Neural progenitor cell (in vitro differentiated cells): ENCODE results near the gene CCR2. TPM values are rescaled to one million over a fixed set of nuclear protein-coding genes. Genes with fewer than 3 reads are reported as not detected.

Source experiments
- DNase-seq: peaks from one replicate; pipeline ENCODE4 v3.0.0-alpha.2; 2016; ENCODE audit warnings: low spot score
- H2AFZ ChIP-seq: fragments of 200-600 bp; sonication (generic); replicated peaks from 2 replicates; pipeline ENCODE4 v1.6.1; 2016; ENCODE audit warnings: antibody characterized with exemption
- H3F3A ChIP-seq: fragments of 200-600 bp; sonication (generic); 2 replicates; pipeline ENCODE4 v1.6.1; 2016; ENCODE audit warnings: antibody characterized with exemption, low read depth
- H3K27ac ChIP-seq: fragments of 200-600 bp; sonication (generic); 2 replicates; pipeline ENCODE4 v1.5.1; 2016; ENCODE audit warnings: mild to moderate bottlenecking
- H3K27me3 ChIP-seq: fragments of 200-600 bp; sonication (generic); 2 replicates; pipeline ENCODE4 v1.6.1; 2016; ENCODE audit warnings: mild to moderate bottlenecking, moderate library complexity
- H3K36me3 ChIP-seq: fragments of 200-600 bp; sonication (generic); 2 replicates; pipeline ENCODE4 v1.5.1; 2016
- H3K4me1 ChIP-seq: fragments of 200-600 bp; sonication (generic); 2 replicates; pipeline ENCODE4 v1.6.1; 2016; ENCODE audit warnings: mixed run types
- H3K4me2 ChIP-seq: fragments of 200-600 bp; sonication (generic); 2 replicates; pipeline ENCODE4 v1.6.1; 2016
- H3K4me3 ChIP-seq: fragments of 200-600 bp; sonication (generic); 2 replicates; pipeline ENCODE4 v1.5.1; 2016
- H3K79me2 ChIP-seq: fragments of 200-600 bp; sonication (generic); 2 replicates; pipeline ENCODE4 v1.6.1; 2016; ENCODE audit warnings: low read depth
- H3K9ac ChIP-seq: fragments of 200-600 bp; sonication (generic); 2 replicates; pipeline ENCODE4 v1.6.1; 2016
- H3K9me3 ChIP-seq: fragments of 200-600 bp; sonication (generic); 2 replicates; pipeline ENCODE4 v1.5.1; 2016; ENCODE audit warnings: low read depth
- H4K20me1 ChIP-seq: fragments of 200-600 bp; sonication (generic); 2 replicates; pipeline ENCODE4 v1.6.1; 2016; ENCODE audit warnings: low read depth
- H3K27ac Mint-ChIP-seq: 3 replicates; pipeline ENCODE4 v1.8.0; 2021; ENCODE audit warnings: mixed read lengths
- H3K27me3 Mint-ChIP-seq: 2 replicates; pipeline ENCODE4 v1.8.0; 2022; ENCODE audit warnings: low read depth, mild to moderate bottlenecking, inconsistent platforms, moderate library complexity, mixed read lengths; ENCODE audit not compliant: insufficient read depth
- H3K36me3 Mint-ChIP-seq: 3 replicates; pipeline ENCODE4 v1.8.0; 2021; ENCODE audit warnings: mixed read lengths
- H3K4me1 Mint-ChIP-seq: 3 replicates; pipeline ENCODE4 v1.8.0; 2021; ENCODE audit warnings: mixed read lengths
- H3K4me3 Mint-ChIP-seq: 3 replicates; pipeline ENCODE4 v1.8.0; 2021; ENCODE audit warnings: mild to moderate bottlenecking, moderate library complexity, mixed read lengths
- H3K9me3 Mint-ChIP-seq: 3 replicates; pipeline ENCODE4 v1.8.0; 2020; ENCODE audit warnings: mixed read lengths
- CTCF ChIP-seq: fragments of 200-600 bp; sonication (generic); IDR thresholded peaks from 2 replicates; pipeline ENCODE4 v1.5.1; 2017; ENCODE audit warnings: antibody characterized with exemption, mild to moderate bottlenecking
- EZH2 ChIP-seq: fragments of 200-600 bp; sonication (generic); IDR thresholded peaks from 2 replicates; pipeline ENCODE4 v1.6.1; 2017; ENCODE audit warnings: antibody characterized with exemption, mild to moderate bottlenecking, moderate library complexity
- EZH2phosphoT487 ChIP-seq: fragments of 200-600 bp; sonication (generic); IDR thresholded peaks from 2 replicates; pipeline ENCODE4 v1.6.1; 2017; ENCODE audit warnings: antibody characterized with exemption
- total RNA-seq: library from RNA; depleted of rRNA; stranded (reverse); fragments of >200 nt; gene quantifications from 2 replicates; pipeline ENCODE4 v1.2.3, GENCODE V29; 2015; ENCODE audit warnings: low replicate concordance

Gene CCR2
- total RNA-seq, 1 donor from 2014 or later = not detected

DNA sequence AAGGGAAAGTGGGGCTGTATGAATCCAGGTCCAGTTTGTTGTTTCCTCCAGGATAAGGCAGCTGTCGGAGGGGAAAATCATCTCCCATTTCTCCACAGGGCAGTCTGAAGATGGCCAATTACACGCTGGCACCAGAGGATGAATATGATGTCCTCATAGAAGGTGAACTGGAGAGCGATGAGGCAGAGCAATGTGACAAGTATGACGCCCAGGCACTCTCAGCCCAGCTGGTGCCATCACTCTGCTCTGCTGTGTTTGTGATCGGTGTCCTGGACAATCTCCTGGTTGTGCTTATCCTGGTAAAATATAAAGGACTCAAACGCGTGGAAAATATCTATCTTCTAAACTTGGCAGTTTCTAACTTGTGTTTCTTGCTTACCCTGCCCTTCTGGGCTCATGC lies 54.1 kb downstream of the CCR2 start:
- H3K27ac Mint-ChIP-seq = no peak overlapping the region
- TF ChIP-seq EZH2 = no peak
- TF ChIP-seq EZH2phosphoT487 = no peak
- TF ChIP-seq CTCF = no peak
- H3K4me3 ChIP-seq = no peak overlapping the region
- no peaks in the 10 kb centered on the region for H3K27me3 ChIP-seq
- no peaks in the 10 kb centered on the region for H3K9me3 Mint-ChIP-seq
- H3K4me3 Mint-ChIP-seq = no peak overlapping the region
- H3K36me3 Mint-ChIP-seq = no peaks in the 10 kb centered on the region
- no peaks in the 10 kb centered on the region for H3K4me1 ChIP-seq
- H3K36me3 ChIP-seq = no peaks in the 10 kb centered on the region
- H3K9me3 ChIP-seq = no peaks in the 10 kb centered on the region
- no peak overlapping the region for H3K27ac ChIP-seq
- H4K20me1 ChIP-seq = no peaks in the 10 kb centered on the region
- H3K4me1 Mint-ChIP-seq = peaks cover 14% of the 10 kb centered on the region
- H3K79me2 ChIP-seq = no peaks in the 10 kb centered on the region
- no peak overlapping the region for H3K4me2 ChIP-seq
- H3K27me3 Mint-ChIP-seq = no peaks in the 10 kb centered on the region
- H3K9ac ChIP-seq = no peak overlapping the region
- no peak overlapping the region for H2AFZ ChIP-seq
- no peak for DNase-seq
- no peaks in the 10 kb centered on the region for H3F3A ChIP-seq

DNA sequence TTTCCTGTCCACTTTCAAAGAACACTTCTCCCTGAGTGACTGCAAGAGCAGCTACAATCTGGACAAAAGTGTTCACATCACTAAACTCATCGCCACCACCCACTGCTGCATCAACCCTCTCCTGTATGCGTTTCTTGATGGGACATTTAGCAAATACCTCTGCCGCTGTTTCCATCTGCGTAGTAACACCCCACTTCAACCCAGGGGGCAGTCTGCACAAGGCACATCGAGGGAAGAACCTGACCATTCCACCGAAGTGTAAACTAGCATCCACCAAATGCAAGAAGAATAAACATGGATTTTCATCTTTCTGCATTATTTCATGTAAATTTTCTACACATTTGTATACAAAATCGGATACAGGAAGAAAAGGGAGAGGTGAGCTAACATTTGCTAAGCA lies 54.9 kb downstream of the CCR2 start:
- Mint-ChIP-seq H3K27ac (no peak overlapping the region), H3K36me3 (no peaks in the 10 kb centered on the region), H3K9me3 (no peaks in the 10 kb centered on the region), H3K4me3 (no peak overlapping the region), H3K4me1 (peaks cover 14% of the 10 kb centered on the region), H3K27me3 (no peaks in the 10 kb centered on the region)
- H2AFZ ChIP-seq = no peak overlapping the region
- H3K4me1 ChIP-seq = no peaks in the 10 kb centered on the region
- H3K4me3 ChIP-seq = no peak overlapping the region
- no peak overlapping the region for H3K27ac ChIP-seq
- H3K9ac ChIP-seq = no peak overlapping the region
- no peaks in the 10 kb centered on the region for H3K36me3 ChIP-seq
- no peak overlapping the region for H3K4me2 ChIP-seq
- TF ChIP-seq CTCF (peak; percentile 21), EZH2 (no peak)
- H3K9me3 ChIP-seq = no peaks in the 10 kb centered on the region
- no peaks in the 10 kb centered on the region for H3K79me2 ChIP-seq
- DNase-seq = no peak
- no peaks in the 10 kb centered on the region for H4K20me1 ChIP-seq
- H3K27me3 ChIP-seq = no peaks in the 10 kb centered on the region
- H3F3A ChIP-seq = no peaks in the 10 kb centered on the region

DNA sequence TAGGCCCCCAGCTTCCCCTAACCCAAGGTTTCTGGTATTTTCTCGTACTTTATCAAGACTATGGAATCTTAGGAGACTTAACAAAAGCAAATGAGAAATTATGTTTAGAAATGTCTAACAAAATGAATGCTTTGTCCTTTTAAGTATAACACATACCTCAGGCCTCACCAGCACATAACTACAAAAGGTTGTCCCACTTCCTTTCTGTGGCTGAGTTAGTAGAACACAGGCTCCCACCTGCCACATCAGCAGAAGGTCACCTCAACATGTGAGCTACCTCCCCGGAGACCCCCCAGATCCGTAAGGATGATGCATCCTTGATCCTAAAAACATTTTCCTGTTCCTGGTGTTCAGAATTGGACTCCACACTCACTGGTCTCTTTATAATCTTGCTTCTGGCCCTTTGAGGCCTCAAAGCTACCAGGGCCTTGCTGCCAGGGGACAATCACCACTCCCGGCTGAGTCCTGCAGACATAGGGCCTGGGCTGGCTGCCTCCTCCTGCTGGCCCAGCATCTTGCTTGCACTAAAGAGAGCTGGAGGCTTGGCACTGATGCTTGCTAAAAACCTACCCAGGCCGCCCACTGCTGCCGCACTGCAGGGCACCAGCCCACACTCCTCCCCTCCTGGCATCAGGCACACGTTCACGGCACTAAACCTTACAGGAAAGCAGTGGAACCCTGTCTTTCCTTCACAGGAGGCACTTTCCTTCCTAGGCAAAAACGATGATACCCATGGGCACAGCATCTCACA lies 56.0 kb downstream of the CCR2 start:
- H3K9ac ChIP-seq = no peak overlapping the region
- Mint-ChIP-seq H3K36me3 (no peaks in the 10 kb centered on the region), H3K9me3 (no peaks in the 10 kb centered on the region), H3K27me3 (no peaks in the 10 kb centered on the region), H3K27ac (no peak overlapping the region), H3K4me3 (no peak overlapping the region), H3K4me1 (peaks cover 14% of the 10 kb centered on the region)
- H3K9me3 ChIP-seq = no peaks in the 10 kb centered on the region
- H3K79me2 ChIP-seq = no peaks in the 10 kb centered on the region
- H3K36me3 ChIP-seq = no peaks in the 10 kb centered on the region
- H3K27me3 ChIP-seq = no peaks in the 10 kb centered on the region
- H3K4me3 ChIP-seq = no peak overlapping the region
- no peaks in the 10 kb centered on the region for H4K20me1 ChIP-seq
- H3K27ac ChIP-seq = no peak overlapping the region
- no peaks in the 10 kb centered on the region for H3K4me1 ChIP-seq
- no peak for DNase-seq
- no peak overlapping the region for H2AFZ ChIP-seq
- TF ChIP-seq CTCF = no peak
- H3K4me2 ChIP-seq = no peak overlapping the region
- H3F3A ChIP-seq = no peaks in the 10 kb centered on the region

Other genes with a start within 250 kb of the CCR2 start
- gene CCR1, start 145.8 kb upstream of the CCR2 start, total RNA-seq = 0.19 TPM in 1 of 2 replicates, not detected in the other
- not detected in 2 replicates for gene CCR3, start 111.7 kb upstream of the CCR2 start, total RNA-seq
- gene CCR5, start 16.8 kb downstream of the CCR2 start, total RNA-seq = not detected in 2 replicates
- not detected in 2 replicates for gene CCRL2, start 53.1 kb downstream of the CCR2 start, total RNA-seq
- gene LTF, start 110.8 kb downstream of the CCR2 start, total RNA-seq = not detected in 2 replicates
- gene RTP3, start 143.9 kb downstream of the CCR2 start, total RNA-seq = not detected in 2 replicates
- gene LRRC2, start 212.2 kb downstream of the CCR2 start, total RNA-seq = not detected in 2 replicates